K562 treated with DMSO at 1 percent for 4 hours (cell line): ENCODE measurements around the gene LMAN1. TPM values are rescaled to one million over a fixed set of nuclear protein-coding genes. Genes with fewer than 3 reads are reported as not detected.

Source experiments
- total RNA-seq: library from RNA; unstranded; fragments of 300-600 nt; gene quantifications from 2 replicates; pipeline ENCODE4 v1.2.3, GENCODE V29; 2022; ENCODE audit not compliant: insufficient read depth

LMAN1 gene, protein sequence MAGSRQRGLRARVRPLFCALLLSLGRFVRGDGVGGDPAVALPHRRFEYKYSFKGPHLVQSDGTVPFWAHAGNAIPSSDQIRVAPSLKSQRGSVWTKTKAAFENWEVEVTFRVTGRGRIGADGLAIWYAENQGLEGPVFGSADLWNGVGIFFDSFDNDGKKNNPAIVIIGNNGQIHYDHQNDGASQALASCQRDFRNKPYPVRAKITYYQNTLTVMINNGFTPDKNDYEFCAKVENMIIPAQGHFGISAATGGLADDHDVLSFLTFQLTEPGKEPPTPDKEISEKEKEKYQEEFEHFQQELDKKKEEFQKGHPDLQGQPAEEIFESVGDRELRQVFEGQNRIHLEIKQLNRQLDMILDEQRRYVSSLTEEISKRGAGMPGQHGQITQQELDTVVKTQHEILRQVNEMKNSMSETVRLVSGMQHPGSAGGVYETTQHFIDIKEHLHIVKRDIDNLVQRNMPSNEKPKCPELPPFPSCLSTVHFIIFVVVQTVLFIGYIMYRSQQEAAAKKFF
- 33.5 and 43.0 TPM in 2 replicates for total RNA-seq

DNA sequence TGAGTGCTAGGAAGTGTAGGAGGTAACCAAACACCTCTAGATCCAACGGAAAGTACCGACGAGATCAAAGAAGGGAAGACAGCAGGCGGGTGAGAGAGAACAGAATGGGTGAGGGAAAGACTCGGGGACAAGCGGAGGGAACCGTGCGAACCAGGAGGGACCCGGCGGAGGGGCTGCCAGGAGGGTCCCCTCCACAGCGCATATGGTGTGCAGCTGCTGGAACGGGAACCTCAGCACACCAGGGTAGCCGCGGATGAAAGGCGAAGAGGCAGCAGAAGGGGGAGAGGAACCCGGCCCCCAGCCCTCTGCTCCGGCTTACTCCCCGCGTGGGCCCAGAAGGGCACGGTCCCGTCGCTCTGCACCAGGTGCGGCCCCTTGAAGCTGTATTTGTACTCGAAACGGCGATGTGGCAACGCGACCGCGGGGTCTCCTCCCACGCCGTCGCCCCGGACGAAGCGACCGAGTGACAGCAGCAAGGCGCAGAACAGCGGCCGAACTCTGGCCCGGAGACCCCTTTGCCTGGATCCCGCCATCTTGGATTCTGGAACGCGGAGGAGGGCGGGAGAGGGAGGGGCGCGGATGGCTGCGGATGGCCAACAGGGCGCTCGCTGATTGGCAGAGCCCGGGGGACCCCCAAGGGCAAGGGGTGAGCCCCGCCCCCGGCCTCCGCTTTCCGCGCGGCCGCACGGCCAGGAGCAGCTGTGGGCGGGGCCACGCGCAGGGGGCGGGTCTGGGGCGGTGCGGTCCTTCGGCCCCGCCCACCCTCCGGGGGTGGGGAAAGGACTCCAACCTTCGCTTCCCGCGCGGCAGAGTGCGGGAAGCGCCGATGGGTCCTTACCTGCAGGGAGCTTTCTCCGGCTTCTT is at the start of gene LMAN1:
LMAN1 (minus strand) TSS at position 554 of the 864 bp plus-strand sequence; CDS start at position 533, 21 bp downstream.

DNA sequence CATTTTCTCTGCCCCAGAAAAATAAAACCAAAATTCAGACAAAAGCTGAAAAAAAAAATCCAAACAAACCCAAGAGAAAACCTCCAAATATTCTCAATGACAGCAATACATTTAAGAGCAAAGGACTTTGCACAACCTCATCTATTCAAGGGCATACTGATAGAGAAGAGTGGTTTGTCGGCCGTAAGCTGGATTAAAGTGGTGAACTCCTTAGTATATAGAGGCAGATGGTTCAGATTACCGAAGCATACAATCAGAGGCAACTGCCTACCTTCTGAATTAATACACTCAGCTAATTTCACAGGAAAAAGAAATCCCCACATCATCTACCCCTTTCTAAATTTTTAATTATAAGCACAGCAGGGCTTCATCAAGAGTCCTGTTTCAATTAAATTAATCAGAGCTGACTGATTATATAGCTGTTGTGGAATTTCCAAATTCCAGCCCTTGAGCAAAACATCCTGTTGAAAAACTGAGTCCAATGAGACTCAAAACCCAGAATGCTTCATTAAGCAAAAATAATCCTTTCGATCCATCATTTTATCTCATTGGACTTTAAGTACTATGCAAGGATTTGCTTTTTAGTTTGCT is 40.5 kb downstream of the LMAN1 start, which contains the start of gene CPLX4:
CPLX4 (minus strand) TSS at position 190 of the 591 bp plus-strand sequence; CDS start at position 3, 187 bp downstream.

Other genes starting within 250 kb of the LMAN1 start
- 22.6 and 46.5 TPM in 2 replicates for gene SEC11C, start 219.4 kb downstream of the LMAN1 start, total RNA-seq
- not detected in 2 replicates for gene GRP, start 139.1 kb downstream of the LMAN1 start, total RNA-seq
- gene RAX, start 85.8 kb downstream of the LMAN1 start, total RNA-seq: not detected in 2 replicates
- gene CPLX4, start 40.6 kb downstream of the LMAN1 start, total RNA-seq: not detected in 2 replicates